A549 (cell line): ENCODE results near the gene STT3B. TPM values are rescaled to one million over a fixed set of nuclear protein-coding genes. Genes with fewer than 3 reads are reported as not detected.

Experiments used
- ATOH8 ChIP-seq: fragments of 250-450 bp; sonication (Bioruptor Pico); IDR thresholded peaks from 2 replicates; pipeline ENCODE4 v1.5.0; 2020; ENCODE audit warnings: low read depth, mild to moderate bottlenecking, moderate library complexity
- CEBPB ChIP-seq, 2 experiments: fragments of >200 bp in 1 of 2; sonication (Bioruptor Twin) in 1 of 2; formaldehyde crosslinking in 1 of 2; IDR thresholded peaks; 2 replicates each; pipeline ENCODE4 v1.6.1; 2012 to 2016
- EHF ChIP-seq: fragments of 250-450 bp; sonication (Bioruptor Pico); IDR thresholded peaks from 2 replicates; pipeline ENCODE4 v1.5.0; 2020; ENCODE audit warnings: mild to moderate bottlenecking
- EHMT2 ChIP-seq: fragments of 200-600 bp; sonication (generic); IDR thresholded peaks from 2 replicates; pipeline ENCODE4 v1.6.1; 2016; ENCODE audit warnings: antibody characterized with exemption, low read depth, mild to moderate bottlenecking, moderate library complexity
- EP300 ChIP-seq, 2 experiments: fragments of >200 bp; sonication (Bioruptor Twin); formaldehyde crosslinking; IDR thresholded peaks; 2 replicates in 1 of 2; 3 replicates in 1 of 2; pipeline ENCODE4 v1.6.1; 2016 to 2017
- FOSL2 ChIP-seq, 2 experiments: fragments of 450-650 bp in 1 of 2; fragments of >200 bp in 1 of 2; sonication (Bioruptor Twin) in 1 of 2; formaldehyde crosslinking; IDR thresholded peaks; 2 replicates each; pipeline versions ENCODE4 v1.5.0 to v1.6.1; 2016 to 2020; ENCODE audit warnings: mild to moderate bottlenecking in 1 of 2, moderate library complexity in 1 of 2
- HOXA7 ChIP-seq: fragments of 250-450 bp; sonication (Bioruptor Pico); IDR thresholded peaks from 2 replicates; pipeline ENCODE4 v1.5.0; 2020; ENCODE audit warnings: mild to moderate bottlenecking, moderate library complexity
- HOXB5 ChIP-seq: fragments of 250-450 bp; sonication (Bioruptor Pico); IDR thresholded peaks from 2 replicates; pipeline ENCODE4 v1.5.0; 2020; ENCODE audit warnings: mild to moderate bottlenecking, moderate library complexity
- JUNB ChIP-seq: fragments of >200 bp; sonication (Bioruptor Twin); formaldehyde crosslinking; IDR thresholded peaks from 2 replicates; pipeline ENCODE4 v1.6.1; 2016
- KDM1A ChIP-seq: fragments of 200-600 bp; sonication (generic); IDR thresholded peaks from 2 replicates; pipeline ENCODE4 v1.6.1; 2016; ENCODE audit warnings: low read depth, mild to moderate bottlenecking
- MAFK ChIP-seq: fragments of 450-650 bp; IDR thresholded peaks from 2 replicates; pipeline ENCODE4 v1.6.1; 2014; ENCODE audit not compliant: partially characterized antibody
- MAZ ChIP-seq: fragments of 150-350 bp; IDR thresholded peaks from 2 replicates; pipeline ENCODE4 v1.6.1; 2014; ENCODE audit warnings: antibody characterized with exemption, low read depth, low read length, borderline replicate concordance
- NFE2L2 ChIP-seq: fragments of 150-350 bp; conservative IDR thresholded peaks from 2 replicates; pipeline ENCODE4 v1.6.1; 2014; ENCODE audit warnings: low read length
- NPAS2 ChIP-seq: fragments of 250-450 bp; sonication (Bioruptor Pico); IDR thresholded peaks from 2 replicates; pipeline ENCODE4 v1.8.0; 2022; ENCODE audit warnings: mild to moderate bottlenecking, moderate library complexity, borderline replicate concordance
- RARB ChIP-seq: fragments of 250-450 bp; sonication (Bioruptor Pico); IDR thresholded peaks from 2 replicates; pipeline ENCODE4 v1.8.0; 2021; ENCODE audit warnings: mild to moderate bottlenecking, moderate library complexity
- RFX5 ChIP-seq: fragments of 450-650 bp; IDR thresholded peaks from 2 replicates; pipeline ENCODE4 v1.7.1; 2014; ENCODE audit warnings: antibody characterized with exemption, mild to moderate bottlenecking, moderate library complexity
- RNF2 ChIP-seq: fragments of 200-600 bp; sonication (generic); IDR thresholded peaks from 2 replicates; pipeline ENCODE4 v1.6.1; 2016; ENCODE audit warnings: low read depth, mild to moderate bottlenecking, antibody characterized with exemption, moderate library complexity, borderline replicate concordance
- SMC3 ChIP-seq: fragments of >200 bp; sonication (Bioruptor Twin); formaldehyde crosslinking; IDR thresholded peaks from 3 replicates; pipeline ENCODE4 v1.6.1; 2018; ENCODE audit warnings: inconsistent platforms
- SREBF2 ChIP-seq: fragments of 450-650 bp; IDR thresholded peaks from 2 replicates; pipeline ENCODE4 v1.6.1; 2014; ENCODE audit warnings: mild to moderate bottlenecking, moderate library complexity
- TP53 ChIP-seq: fragments of 250-450 bp; sonication (Bioruptor Pico); IDR thresholded peaks from 2 replicates; pipeline ENCODE4 v1.5.0; 2021; ENCODE audit warnings: mild to moderate bottlenecking, moderate library complexity
- USF2 ChIP-seq: fragments of 450-650 bp; IDR thresholded peaks from 2 replicates; pipeline ENCODE4 v1.6.1; 2014; ENCODE audit warnings: antibody characterized with exemption
- polyA plus RNA-seq, 4 experiments: library from polyadenylated mRNA; depleted of rRNA in 3 of 4; stranded (reverse); fragments of >200 nt; fragmentation: RNase III in 1 of 4; extraction: RNeasy Plus Mini Kit Qiagen cat#74134 plus additional on column Dnase treatment in 1 of 4; gene quantifications; 2 replicates in 3 of 4; 3 replicates in 1 of 4; pipeline ENCODE4 v1.2.3, GENCODE V29; 2011 to 2017
- TF ChIP-seq, protein P1 (sequence below): IDR thresholded peaks from 2 replicates; pipeline ENCODE4 v1.6.1; 2012
- TF ChIP-seq, protein P2 (sequence below): IDR thresholded peaks from 2 replicates; pipeline ENCODE4 v1.6.1; 2012; ENCODE audit warnings: low read depth, borderline replicate concordance
- TF ChIP-seq, protein P3 (sequence below): fragments of >200 bp; sonication (Bioruptor Twin); formaldehyde crosslinking; IDR thresholded peaks from 3 replicates; pipeline ENCODE4 v1.5.1; 2016

Gene STT3B
- polyA plus RNA-seq, 2 of the 4 experiments (the other 2 are of a cell fraction): 92.1 to 171 TPM

DNA sequence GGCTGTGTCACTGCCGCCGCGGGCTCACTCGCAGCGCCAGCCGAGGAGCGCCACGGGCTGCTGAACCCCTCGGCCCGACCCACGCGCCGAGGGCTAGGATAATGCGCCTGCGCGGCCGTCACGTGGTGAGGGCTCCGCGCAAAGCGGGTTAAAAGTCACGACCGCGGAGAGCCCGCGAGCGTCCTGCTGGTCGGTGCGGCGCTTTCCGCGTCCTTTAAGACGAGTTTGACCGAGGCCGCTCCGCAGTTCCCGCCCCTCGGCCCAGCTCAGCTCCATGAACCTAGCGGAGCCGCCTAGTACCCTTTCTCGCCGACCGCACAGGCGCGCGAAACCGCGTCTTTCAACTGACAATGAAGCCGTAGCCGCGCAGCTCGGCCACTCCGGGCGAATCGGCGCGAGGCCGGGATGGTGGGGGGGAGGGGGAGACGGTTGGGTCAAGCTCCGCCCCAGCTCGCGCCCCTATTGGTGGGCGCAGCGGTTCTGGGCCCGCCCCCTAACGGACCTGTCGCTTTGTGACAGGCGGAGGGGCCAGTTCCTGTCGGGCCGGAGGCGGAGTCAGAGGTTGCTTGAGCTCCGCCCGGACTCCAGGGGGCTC, 636 bp upstream of the STT3B start (continued):
- 0 out of 2 replicates have a peak, but pooled peaks have one; percentile 41 for TF ChIP-seq ATOH8
- no peak for TF ChIP-seq EP300 (IDR thresholded peaks at IDR 0.05)
- no peak for TF ChIP-seq EHMT2
- no peak for TF ChIP-seq HOXA7
- TF ChIP-seq TP53: no peak
- no peak for TF ChIP-seq EHF (CRISPR knock-in tag)
- no peak for TF ChIP-seq JUNB
- TF ChIP-seq SMC3: no peak
- TF ChIP-seq SREBF2: 0 out of 2 replicates have a peak, but pooled peaks have one; percentile 1
- TF ChIP-seq, protein P1, sequence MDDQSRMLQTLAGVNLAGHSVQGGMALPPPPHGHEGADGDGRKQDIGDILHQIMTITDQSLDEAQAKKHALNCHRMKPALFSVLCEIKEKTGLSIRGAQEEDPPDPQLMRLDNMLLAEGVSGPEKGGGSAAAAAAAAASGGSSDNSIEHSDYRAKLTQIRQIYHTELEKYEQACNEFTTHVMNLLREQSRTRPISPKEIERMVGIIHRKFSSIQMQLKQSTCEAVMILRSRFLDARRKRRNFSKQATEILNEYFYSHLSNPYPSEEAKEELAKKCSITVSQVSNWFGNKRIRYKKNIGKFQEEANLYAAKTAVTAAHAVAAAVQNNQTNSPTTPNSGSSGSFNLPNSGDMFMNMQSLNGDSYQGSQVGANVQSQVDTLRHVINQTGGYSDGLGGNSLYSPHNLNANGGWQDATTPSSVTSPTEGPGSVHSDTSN: 0 out of 2 replicates have a peak, but pooled peaks have one; percentile 38
- no peak for TF ChIP-seq KDM1A
- no peak for TF ChIP-seq NPAS2 (CRISPR knock-in tag)
- TF ChIP-seq RARB (CRISPR knock-in tag): no peak
- TF ChIP-seq MAFK: no peak
- no peak for TF ChIP-seq NFE2L2
- no peak for TF ChIP-seq FOSL2 (IDR thresholded peaks at IDR 0.05)
- TF ChIP-seq FOSL2 (CRISPR knock-in tag; IDR thresholded peaks at IDR 0.05): no peak
- no peak for TF ChIP-seq RNF2
- TF ChIP-seq MAZ: no peak
- TF ChIP-seq CEBPB (IDR thresholded peaks at IDR 0.05): no peak; a peak in 1 of 4 replicates
- TF ChIP-seq USF2: peak; percentile 95
- TF ChIP-seq HOXB5: no peak; the same call in 1 of the 2 replicates
- TF ChIP-seq RFX5: no peak
- TF ChIP-seq, protein P2, sequence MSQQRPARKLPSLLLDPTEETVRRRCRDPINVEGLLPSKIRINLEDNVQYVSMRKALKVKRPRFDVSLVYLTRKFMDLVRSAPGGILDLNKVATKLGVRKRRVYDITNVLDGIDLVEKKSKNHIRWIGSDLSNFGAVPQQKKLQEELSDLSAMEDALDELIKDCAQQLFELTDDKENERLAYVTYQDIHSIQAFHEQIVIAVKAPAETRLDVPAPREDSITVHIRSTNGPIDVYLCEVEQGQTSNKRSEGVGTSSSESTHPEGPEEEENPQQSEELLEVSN: peak; percentile 93
- TF ChIP-seq, protein P3, sequence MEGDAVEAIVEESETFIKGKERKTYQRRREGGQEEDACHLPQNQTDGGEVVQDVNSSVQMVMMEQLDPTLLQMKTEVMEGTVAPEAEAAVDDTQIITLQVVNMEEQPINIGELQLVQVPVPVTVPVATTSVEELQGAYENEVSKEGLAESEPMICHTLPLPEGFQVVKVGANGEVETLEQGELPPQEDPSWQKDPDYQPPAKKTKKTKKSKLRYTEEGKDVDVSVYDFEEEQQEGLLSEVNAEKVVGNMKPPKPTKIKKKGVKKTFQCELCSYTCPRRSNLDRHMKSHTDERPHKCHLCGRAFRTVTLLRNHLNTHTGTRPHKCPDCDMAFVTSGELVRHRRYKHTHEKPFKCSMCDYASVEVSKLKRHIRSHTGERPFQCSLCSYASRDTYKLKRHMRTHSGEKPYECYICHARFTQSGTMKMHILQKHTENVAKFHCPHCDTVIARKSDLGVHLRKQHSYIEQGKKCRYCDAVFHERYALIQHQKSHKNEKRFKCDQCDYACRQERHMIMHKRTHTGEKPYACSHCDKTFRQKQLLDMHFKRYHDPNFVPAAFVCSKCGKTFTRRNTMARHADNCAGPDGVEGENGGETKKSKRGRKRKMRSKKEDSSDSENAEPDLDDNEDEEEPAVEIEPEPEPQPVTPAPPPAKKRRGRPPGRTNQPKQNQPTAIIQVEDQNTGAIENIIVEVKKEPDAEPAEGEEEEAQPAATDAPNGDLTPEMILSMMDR: no peak
- TF ChIP-seq, all 56 proteins: peak for 13
